HG03066 (cell line): ENCODE results near the gene RIN3.
"Not testable (repeated sequence)": the region's sequence is repeated elsewhere in the genome, so short reads cannot be mapped to it uniquely, and the experiment has no call there.

Experiments used
- ATAC-seq: cut with Tn5 transposase; IDR thresholded peaks from one replicate; pipeline ENCODE4 v1.9.1; 2021; ENCODE audit warnings: low read depth; ENCODE audit not compliant: unreplicated experiment

RIN3 gene

DNA sequence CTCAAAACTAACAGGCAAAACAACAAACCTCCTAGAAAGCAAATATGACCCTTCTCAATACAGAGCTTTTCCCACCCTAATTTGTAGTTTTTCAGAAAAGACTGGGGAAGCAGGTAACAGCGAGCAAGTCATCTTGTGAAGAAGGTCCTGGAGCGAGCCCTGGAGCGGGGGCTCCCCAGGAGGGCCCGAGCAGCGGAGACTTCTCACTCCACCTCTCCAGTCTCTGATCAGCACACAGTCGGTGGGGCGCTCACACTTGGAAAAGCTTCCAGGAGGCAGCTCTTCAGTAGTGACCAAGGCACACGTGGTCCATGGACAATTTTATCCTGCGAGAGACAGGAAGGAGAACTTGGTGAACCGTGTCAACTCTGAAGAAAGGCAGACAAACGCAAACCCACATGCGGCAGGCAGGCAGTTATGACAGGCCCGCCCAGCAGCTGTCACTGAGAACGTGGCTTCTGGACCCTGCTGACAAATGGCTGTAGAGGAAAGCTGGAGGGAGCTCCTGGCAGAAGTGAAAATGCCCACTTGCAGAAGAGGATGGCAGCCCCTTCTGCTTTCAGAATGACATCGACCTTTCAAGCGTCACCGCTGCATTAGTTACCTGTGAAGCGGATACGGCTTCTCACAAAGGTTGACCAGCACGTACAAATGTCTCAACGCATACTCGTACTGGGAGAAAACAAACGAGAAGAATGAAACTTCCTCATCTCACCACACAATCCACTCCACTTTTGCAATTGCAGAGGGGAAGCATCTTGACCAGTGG, 190.6 kb downstream of the RIN3 start:
- ATAC-seq: peak; percentile 97

DNA sequence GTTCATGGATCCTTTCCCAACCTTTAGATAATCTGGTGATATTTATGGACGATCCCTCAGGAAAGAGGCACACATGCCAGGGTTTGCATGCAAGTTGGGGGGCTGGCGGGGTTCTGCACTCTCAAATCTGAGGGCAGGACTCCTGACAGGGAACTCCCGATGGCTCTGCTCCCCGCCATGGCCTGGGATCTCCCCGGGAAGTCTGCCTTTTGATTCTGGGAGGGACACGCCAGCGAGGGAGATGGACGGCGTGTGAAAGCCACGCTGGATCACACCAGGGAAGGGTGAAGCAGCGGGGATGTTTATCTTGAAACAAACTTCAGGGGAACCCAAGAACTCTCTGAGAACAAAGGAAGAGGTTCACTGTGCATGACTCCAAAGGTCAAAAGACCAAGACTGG, 191.2 kb downstream of the RIN3 start:
- ATAC-seq: no peak

DNA sequence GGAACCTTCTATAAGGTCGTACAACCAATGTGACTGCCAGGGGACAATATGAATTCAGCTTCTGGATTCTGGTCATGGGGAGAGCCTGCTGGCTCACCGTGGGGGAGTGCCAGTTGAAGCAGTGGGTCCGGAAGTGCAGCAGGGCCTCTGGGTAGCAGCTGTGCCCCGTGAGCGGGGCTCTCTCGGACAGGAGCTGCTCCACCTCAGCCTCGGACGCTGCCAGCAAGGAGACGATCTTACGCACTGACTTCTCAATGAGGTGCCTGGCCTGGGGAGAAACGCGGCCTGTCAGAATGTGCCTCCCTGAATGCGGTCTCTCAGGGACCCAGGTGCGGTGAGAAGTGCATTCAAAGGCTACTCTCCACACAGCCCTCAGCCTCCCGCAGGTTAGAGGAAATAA, 192.8 kb downstream of the RIN3 start:
- ATAC-seq: no peak

DNA sequence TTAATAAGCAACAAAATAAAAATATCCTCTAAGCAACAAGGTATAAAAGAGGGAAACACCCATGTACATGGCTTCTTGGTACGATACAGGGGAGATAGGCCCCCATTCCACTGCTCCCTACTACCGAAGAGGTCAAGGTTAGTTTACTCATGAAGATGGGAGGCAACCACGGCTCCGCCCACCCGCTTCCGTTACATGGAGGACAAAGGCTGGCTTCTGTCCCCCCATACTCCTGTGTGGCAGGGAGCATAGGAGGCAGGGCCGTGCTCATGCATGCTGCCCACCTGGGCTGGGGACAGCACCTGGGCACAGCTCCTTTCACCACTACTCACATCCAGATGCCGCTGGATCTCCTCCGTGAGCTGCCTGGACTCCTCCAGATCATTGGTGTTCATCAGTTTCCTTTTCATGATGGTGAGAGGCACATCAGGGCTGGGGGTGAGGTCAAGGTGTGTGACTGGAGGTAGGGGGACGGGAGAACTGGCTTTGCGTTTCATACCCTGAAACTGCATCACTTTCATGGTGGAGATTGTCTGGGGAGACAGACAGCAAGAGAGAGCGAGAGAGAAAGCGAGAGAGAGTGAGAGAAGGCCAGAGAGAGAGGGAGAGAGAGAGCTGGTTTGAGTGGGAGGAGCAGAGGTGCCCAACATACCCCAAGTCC, 195.9 kb downstream of the RIN3 start:
- ATAC-seq: no peak

DNA sequence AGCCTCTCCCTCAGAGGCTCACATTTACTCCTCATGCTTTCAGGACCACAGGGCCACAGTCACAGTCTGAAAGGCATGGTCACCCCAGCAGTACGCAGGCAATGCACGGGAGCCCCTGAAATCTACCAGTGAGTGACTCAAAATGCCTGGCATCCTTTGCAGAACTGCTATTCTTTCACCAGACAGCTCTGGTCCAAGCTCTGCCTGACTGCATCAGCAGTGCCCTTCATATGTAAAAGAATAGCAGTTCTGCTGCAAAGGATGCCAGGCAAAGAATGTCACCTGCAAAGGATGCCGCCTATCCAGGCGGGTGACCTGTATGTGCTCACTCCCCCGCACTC, 196.4 kb downstream of the RIN3 start:
- ATAC-seq: no peak

DNA sequence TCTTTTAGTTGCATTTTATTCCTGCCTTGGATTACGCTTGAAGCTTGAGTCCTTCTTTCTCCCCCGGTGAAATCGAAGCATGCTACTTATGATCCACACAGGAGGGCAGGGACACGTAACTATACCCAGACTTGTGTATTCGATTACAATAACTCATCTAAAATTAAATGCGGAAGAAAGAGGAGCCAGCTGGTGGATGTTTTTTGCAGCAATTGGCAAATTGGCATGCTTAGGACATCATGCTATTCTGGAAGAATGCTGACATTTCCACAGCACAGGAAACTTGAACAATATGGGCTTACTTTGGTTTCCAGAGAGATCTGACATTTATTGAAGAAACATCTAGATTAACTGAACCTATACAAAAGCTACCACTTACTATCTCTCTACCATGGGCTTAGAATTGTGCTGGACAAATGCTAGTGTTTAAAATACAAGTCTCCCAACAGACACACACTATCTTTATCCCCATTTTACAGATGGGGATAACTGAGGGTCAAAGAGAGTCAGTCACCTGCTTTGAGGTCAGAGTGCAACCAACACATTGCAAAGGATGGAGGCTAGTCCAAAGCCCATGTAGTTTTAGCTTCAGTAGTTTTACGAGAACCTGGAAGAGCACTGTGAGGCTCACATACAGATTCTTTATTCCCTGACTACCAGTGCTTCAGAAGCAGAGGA, 198.5 kb downstream of the RIN3 start:
- no peak for ATAC-seq

DNA sequence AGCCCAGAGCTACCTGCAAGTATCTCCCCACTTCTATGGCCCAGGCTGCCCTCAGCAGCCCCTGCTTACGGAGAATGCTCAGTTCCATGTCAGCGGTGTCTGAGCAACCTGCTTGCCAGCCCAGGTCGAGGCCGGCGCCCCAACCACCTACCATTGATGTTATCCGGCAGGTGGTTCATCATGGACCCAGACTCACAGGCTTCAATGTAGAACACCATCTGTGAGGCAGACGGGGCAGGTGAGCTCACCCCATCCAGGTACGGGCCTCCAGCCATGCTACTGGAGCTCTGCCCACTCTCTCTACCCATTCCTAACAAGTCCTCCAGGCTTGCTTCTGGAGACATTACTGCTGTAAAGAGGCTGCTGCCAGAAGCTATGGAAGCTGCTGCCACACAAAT, 199.1 kb downstream of the RIN3 start:
- ATAC-seq: no peak

DNA sequence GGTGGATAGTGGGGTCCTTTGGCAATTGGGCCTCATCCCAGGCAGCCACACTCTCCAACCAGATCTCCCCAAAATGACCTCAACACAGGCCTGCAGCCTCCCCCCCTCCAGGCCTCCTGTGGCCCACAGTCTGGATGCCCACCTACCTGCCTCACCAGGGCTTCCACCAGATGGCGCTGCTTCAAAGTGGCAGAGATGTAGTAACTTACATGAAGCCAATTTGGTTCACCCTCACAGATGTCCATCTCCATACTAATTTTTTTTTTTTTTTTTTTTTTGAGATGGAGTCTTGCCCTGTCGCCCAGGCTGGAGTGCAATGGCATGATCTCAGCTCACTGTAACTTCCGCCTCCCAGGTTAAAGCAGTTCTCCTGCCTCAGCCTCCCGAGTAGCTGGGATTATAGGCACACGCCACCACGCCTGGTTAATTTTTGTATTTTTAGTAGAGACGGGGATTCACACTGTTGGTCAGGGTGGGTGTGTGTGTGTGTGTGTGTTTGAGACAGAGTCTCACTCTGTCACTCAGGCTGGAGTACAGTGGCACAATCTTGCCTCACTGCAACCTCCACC, 201.2 kb downstream of the RIN3 start:
- ATAC-seq: not testable (repeated sequence)

DNA sequence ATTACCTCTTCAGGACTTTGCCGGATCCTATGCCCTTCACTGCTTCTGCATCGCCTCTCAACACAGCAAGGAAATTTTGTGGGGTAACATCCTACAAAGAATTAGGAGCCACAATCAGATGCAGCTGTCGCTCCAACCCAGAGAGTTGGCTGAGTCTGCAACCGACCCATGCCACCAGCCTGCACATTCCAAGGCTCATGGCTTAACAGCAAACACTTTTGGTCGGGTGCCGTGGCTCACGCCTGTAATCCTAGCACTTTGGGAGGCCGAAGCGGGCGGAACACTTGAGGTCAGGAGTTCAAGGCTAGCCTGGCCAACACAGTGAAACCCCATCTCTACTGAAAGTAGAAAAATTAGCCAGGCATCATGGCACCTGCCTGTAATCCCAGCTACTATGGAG, 202.6 kb downstream of the RIN3 start:
- no peak for ATAC-seq

DNA sequence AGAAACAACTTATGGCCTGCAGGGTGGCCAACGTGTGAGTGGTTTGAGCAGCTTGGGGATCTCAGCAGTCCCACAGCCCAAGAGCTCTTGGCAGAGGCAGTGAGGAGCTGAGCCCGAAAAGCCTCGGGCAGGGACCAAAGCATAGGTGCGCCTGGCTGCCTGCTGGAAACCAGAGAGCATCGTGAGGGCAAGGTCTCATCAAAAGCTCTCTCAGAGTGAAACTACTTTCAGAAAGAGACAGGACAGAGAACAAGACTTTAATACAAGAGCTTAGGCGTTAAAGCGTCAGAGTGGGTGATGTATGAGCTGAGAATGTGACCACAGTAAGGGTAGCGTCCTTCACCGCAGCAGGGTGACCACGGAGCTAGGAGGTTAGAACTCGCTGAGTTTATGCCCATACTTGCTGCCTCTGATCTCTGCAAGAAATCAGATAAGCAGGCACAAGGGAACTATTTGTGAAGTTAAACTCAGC, 204.0 kb downstream of the RIN3 start:
- no peak for ATAC-seq

DNA sequence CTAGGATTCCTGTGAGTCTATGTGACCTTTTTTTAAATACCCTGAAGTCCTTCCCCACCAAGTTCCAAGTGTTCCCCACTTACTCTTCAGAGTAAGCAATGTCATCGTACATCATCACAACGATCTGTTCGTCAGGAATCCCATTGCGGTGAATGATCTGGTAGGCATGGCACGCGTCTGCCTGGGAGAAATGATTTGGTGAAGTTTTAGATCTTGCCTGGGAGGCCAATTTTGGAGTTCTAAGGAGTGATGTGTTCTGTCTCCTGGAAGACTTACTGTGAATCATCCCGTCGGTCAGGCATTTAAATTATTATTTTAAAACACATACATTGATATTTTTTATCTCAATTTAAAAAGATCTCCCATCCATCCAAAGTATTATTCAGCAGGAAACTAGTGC, 205.1 kb downstream of the RIN3 start:
- no peak for ATAC-seq

DNA sequence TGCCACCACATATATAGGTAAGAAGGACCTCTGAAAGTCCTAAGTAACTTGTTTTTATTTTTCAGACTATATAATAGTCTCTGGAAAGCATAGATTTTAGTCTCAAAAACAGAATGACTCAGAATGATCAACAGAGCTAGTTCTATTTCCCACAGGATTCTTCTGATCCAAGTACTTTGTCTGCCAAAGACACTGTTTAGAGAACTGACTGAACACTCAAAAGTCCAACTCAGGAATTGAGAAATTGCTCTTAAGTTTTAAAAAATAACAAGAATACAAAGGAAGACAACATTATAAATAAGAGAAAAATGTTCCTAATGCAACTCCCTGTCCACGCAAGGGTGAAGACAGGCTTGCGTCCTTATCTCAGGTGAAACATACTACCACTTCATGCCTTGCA, 205.8 kb downstream of the RIN3 start:
- no peak for ATAC-seq

DNA sequence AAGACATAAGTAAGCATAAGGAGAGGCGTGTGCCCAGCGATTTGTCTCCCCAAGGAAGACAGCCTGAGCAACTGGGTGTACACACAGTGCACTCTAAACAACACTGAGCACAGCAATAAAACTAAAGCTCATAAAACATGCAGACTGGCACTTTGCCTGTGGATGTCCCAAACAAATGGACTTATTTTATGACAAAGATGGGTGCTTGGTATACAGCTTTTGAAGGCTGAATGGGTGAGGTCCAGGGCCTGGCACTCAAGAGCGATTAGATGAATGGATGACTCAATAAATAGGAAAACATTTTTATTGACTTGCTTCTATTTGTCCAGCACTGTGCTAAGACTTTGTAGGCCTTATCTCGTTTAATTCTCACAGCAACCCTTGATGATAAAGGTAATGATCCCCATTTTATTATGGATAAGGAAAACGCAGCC, 206.3 kb downstream of the RIN3 start:
- no peak for ATAC-seq

DNA sequence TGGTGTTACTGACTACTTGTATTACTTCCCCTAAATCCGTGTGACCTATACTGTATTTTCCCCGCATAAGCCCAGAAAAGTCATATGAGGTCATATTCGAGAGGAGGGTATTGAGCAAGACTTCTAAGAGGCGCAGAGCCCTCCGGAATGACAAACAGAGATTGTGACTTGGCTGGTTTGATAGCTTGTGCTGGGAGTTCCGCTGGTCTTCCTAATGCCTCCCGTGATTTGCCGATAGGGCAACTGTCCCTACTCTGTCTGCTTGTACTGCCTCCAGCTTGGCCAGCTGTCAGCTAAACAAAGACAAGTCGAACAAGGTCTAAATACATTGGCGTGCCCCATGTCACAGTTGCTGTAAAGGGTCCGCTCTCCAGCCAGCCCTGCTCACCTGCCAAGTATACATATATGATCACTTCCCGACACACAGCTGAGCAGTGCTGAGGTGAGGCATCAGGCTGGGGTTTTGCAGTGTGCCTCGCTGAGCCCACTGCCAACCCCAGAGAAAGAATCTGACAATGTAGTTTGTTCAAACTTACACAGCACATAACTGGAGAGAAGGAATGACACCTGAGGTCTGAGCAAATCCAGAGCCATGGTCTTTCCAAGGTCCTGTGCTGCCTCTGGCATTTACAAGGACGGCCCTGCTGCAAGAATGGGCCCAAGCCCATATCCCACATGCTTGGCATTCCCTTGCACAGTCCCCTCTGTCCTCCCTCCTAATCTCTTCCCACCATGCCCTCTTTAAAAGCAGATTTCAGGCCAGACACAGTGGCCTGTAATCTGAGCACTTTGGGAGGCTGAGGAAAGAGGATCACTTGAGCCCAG, 211.1 kb downstream of the RIN3 start:
- no peak for ATAC-seq

DNA sequence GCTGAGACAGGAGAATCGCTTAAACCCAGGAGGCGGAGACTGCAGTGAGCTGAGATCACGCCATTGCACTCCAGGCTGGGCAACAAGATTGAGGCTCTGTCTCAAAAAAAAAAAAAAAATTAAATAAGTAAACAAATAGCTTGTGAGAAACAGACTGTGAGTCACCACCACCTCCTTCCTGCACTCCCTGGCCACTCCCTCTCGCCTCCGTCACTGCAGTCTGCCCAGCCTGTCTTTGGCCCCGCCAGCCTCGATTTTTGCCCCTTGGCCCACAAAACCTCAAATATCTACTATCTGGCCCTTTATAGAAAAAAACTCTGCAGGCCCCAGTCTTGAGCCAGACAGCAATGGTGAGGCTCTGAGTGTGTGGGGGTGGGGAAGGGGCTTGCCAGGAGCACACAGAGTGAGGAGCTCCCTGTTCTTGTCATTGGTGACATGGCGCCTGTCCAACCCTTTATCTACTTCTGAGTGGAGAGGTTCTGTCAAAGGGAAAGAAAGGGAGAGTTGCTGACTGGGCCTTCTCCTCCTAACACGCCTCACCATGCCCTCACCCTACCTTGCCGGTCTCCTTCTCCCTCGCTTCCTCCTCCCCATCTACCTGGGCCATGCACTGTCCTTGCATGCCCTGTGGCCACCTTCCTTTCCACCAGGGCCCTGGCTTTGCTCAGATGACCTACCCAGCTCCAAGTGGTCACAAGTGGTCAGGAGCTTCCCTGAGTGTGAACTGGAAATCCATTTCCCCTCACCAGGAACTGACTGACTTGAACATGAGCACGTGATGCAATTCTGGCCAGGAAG, 212.8 kb downstream of the RIN3 start:
- ATAC-seq: no peak

DNA sequence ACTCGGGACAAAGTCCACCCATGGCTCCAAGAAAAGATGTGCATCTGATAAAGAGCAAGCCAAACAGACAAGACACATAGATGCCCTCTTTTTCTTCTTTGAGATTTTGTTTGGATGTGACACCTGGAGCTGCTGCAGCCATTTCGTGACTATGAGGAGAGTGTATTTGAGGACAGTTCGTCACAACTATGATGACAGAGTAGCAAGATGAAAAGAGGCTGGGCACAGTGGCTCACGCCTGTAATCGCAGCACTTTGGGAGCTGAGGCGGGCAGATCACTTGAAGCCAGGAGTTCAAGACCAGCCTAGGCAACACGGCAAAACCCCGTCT, 213.3 kb downstream of the RIN3 start:
- ATAC-seq: no peak

DNA sequence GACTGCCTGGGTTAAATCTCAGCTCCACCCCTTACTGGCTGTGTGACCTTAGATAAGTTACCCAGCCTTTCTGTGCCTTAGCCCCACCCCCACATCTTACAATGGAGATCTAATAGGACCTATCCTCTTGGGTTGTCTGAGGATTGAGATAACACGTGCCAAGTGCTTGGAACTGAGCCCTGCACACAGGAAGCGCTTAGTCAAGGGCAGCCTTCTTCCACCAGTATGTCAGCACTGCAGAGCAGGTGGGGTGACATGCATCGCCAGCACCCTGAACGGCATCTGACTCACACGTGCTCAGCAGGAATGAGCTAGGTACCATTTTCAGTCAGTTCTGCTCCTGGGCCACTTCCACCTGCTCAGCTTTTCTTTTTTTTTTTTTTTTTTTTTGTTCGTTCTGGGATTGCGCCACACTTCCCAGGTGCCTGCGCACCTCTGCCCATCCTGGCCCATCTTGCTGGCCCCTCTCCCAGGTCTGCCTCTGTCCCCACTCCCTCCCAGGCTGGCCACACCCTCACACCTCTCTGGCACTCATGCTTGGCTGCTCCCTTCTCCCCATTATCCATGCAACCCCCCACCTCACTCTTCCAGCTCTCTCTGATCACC, 215.3 kb downstream of the RIN3 start:
- ATAC-seq: no peak

DNA sequence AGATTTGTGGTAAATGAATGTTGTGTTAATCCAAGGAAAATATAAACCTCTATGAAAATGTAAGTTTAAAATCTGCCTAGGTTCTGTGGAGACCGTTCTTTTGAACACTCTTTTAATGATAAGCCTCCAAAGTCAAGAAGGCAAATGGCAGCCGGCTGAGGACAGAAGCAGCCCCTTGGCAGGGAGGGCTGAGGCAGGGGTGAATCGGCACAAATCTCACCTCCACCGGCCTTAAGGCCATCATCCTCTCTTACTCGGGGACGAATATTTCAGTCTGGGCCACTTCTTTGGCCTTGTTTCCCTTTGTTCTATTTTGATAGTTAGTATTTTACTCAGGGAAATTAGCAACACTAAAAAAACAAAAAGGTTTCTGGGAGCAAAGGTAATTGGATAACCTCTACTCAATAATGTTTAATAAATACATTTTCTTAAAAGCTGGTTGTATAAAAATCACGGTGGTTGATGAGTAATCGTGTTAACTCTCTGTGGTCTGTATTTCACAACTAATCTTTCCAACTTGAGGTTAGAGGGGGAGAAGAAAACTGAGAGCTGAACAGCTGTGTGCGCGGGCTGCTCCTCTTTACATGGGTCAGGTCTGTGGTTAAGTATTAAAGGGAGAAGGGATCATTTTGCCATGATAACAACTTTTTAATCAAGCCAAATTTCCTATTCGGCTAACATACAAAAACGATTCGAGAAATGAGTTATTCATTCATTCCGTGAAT, 216.2 kb downstream of the RIN3 start:
- ATAC-seq: peak; percentile 79

DNA sequence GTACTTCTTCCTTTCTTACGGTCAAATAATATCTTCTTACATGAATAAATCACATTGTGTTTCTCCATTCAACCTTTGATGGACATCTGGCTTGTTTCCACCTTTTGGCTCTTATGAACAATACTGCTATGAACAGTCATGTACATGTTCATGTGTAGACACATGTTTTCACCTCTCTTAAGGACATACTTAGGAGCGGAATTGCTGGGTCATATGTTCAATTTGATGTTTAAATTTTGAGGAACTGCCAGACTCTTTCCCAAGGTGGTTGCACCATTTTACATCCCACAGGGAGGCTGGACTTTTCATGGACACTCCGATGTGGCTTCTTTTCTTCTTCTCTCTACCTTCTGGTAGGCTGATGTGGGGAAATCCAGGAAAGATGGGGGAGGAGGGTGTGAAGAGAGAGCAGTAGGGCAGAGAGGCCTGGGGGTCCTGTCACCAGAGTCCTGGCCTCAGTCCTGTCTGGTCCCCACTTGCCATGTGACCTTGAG, 218.1 kb downstream of the RIN3 start:
- ATAC-seq: no peak
